GM21528 (cell line): ENCODE data around the gene LPXN.
"Not testable (repeated sequence)": the region's sequence is repeated elsewhere in the genome, so short reads cannot be mapped to it uniquely, and the experiment has no call there.

Experiments used
- ATAC-seq: cut with Tn5 transposase; IDR thresholded peaks from one replicate; pipeline ENCODE4 v1.9.1; 2021; ENCODE audit warnings: mild to moderate bottlenecking, moderate library complexity; ENCODE audit not compliant: unreplicated experiment, low FRiP score

Gene LPXN

GRCh38 chr11:58579192-58580129 is 3.8 kb upstream of the LPXN start:
- peak; percentile 52 for ATAC-seq

GRCh38 chr11:58578635-58579191 is 3.1 kb upstream of the LPXN start, which contains the start of gene ZFP91:
ZFP91 (plus strand) TSS chr11:58579063; CDS start chr11:58579282, 219 bp downstream.
- ATAC-seq = peak; percentile 35

DNA sequence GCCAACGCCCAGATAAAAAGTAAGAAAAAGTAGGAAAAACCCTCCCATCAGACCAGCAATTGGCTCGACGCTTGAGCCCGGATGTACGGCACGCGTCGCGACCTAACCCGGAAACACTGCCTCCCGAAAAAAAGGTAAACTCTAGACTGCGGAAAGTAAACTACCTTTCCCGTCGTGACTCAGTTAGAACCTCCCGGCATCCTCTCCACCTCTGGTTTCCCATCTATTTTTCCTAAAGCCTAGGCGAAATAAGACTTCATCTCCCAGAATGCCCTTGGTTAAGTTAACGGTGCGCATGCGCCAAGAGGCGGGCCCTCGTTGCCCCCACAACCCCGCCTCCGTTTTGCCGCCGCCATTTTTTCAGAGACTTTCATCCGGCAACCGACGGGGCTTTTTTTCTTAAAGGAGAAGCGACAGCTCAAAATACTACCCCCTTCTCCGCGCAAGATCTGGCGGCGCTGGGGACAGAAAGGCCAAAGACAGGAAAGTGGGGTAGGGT is 2.5 kb upstream of the LPXN start:
- ATAC-seq = peak; percentile 28

DNA sequence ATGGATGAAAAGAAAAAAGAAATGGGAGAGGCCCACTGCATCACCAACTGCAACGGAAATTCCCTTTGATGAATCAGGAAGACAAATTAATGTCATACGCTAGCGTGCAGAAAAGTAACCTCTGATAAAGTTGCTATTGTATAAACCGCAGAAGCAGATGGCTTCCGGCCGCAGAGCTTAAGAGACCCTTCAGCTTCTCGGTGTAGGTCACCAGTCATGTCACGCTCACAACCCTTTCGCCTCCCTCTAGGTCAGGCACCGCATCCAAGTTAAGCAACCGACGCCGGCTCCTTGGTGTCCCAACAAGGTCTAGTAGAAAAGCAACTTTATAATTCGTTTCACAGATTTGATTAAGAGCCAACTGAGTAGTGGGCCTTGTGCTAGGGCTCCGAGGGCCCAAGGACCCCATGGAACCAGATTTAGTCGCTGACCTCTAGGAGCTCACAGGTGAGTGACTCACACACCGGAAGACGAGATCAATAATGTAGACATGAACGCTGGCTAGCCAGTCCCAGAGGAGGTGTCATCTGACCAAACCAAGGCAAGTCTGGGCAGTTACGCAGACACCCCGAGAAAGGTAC is 2.0 kb upstream of the LPXN start:
- ATAC-seq = peak; percentile 51

DNA sequence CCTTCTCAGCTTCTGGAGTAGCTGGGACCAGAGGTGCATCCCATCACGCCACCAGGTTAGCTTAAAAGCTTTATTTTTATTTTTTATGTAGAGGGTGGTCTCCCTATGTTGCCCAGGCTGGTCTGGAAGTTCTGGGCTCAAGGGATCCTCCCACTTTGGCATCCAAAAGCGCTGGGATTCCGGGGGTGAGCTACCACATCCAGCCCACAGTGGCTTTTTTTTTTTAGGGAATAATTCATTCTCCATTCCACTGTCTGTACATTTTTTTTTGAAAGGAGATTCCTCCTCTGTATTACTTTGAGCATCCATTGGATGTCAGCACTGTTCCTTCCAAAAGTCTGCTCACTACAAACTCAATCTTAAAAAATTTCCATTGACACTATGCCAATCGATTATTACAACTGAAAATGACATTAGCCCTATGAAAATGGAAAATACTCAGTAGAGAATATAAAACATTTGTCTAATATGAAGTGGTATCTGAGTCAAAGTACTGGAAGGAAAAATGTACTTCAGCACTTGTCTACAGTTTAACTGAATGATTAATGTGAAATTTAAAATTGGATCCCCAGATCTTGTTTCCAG is 1.3 kb upstream of the LPXN start:
- no peak for ATAC-seq

DNA sequence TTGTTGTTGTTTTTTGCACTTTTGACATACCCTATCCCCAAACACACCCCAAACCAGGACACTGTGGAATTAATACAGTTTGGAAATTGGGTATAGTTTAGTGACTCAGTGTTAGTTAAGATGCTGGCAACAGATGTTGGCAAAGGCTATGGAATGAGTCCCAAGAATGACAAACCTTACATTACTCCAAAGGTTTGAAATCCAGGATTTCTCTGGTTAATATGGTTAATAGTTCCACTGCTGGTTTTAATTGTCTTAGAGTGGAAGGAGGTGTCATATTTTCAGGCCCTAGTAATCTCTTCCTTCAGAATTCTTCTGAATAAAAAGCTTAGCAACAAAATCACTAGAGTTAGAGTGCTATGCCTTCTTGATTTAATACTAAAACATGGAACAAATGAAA is 775 bp downstream of the LPXN start:
- ATAC-seq = no peak

DNA sequence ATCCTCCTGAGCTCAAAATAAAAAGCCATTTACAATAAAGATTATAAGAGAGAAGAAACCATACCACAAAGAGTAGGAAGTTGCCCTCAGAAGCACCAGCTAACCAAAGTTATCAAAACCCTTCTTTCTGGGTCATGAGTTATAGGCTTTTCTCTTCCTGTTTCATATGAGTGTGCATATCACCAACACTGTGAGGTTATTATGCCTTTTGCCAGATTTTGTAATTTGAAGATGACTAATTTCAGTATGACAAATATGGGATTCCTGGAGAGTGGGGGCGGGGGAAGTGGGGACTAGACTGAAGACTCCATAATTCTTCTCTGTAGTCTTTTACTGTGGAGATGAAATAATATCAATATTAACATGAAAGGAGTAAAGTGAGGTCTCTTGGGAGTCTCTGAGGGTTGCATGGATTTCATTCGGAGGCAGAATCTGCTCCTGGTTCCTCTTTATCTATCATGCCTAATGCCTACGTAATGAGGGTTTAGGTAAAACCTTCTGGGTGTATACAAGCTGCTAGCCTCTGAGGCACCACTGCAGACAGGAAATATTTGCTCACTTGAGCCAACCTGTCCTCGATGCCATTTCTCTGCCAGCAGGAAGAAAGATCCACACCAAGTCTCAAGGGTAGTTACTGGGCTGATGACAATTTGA is 2.1 kb downstream of the LPXN start:
- ATAC-seq = peak; percentile 22

GRCh38 chr11:58572906-58573305 is 2.8 kb downstream of the LPXN start:
- ATAC-seq = not testable (repeated sequence)

- peak; percentile 83 for ATAC-seq
These were observed 7.7 kb downstream of the LPXN start for GRCh38 chr11:58567889-58568512.

- no peak for ATAC-seq
These were observed 11.4 kb downstream of the LPXN start for GRCh38 chr11:58564231-58564630.

DNA sequence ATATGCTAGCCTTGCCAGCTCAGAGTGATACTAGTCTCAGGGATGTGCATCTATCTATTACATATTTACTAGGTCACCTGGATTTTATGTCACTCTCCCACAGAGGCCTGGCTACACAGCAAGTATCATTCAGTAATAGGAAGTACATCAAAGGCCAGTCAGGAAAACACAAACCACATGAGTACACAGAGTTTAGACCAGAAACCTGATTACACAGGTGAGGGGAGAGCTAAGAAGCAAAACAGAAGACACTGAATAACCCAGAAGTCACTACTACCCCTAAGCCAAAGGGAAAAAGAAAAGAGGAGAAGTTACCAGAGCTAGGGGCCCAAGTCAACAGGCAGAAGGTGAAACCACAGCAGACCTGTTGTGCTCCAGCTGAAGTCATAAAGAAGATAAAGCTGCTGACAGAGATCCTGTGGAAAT is 13.3 kb downstream of the LPXN start:
- ATAC-seq = peak; percentile 84

- no peak for ATAC-seq
These were observed 14.1 kb downstream of the LPXN start for GRCh38 chr11:58561394-58562098.

- no peak for ATAC-seq
These were observed 14.8 kb downstream of the LPXN start for GRCh38 chr11:58560842-58561241.

GRCh38 chr11:58549644-58550043 is 26.0 kb downstream of the LPXN start:
- no peak for ATAC-seq

DNA sequence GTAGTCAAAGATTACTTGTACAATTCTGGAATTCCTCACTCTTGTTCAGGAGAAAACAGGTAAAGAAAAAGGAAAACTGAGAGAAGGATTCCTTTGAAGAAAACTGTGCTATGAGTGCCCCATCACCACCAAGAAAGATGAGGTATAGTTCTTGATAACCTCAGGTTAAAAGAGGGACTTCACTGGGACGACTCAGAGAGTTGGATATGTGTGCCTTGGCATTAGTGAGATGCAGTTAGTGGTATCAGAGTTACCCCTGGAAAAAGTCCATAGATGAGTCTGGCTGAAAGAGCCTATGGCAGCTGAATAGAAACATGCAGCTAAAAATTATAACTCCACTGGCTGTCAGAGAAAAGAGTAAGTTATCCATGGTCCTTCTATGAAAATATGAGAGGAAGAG is 28.8 kb downstream of the LPXN start:
- no peak for ATAC-seq

DNA sequence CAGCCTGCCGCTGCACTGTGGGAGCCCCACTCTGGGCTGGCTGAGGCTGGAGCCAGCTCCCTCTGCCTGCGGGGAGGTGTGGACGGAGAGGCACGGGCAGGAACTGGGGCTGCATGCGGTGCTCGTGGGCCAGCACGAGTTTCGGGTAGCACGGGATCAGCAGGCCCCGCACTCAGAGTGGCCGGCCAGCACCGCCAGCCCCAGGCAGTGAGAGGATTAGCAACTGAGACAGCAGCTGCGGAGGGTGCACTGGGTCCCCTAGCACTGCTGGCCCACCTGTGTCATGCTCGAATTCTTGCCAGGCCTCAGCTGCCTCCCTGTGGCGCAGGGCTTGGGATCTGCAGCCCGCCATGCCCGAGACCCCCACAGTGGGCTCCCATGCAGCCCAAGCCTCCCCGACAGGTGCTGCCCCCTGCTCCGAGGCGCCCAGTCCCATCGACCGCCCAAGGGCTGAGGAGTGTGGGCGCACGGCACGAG is 43.8 kb downstream of the LPXN start:
- no peak for ATAC-seq

DNA sequence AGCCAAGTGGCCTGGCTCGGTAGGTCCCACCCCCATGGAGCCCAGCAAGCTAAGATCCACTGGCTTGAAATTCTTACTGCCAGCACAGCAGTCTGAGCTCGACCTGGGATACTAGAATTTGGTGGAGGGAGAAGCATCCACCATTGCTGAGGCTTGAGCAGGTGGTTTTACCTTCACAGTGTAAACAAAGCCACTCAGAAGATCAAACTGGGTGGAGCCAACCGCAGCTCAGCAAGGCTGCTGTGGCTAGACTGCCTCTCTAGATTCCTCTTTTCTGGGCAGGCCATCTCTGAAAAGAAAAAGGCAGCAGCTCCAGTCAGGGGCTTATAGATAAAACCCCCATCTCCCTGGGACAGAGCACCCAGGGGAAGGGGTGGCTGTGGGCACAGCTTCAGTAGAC is 45.4 kb downstream of the LPXN start:
- ATAC-seq = no peak

DNA sequence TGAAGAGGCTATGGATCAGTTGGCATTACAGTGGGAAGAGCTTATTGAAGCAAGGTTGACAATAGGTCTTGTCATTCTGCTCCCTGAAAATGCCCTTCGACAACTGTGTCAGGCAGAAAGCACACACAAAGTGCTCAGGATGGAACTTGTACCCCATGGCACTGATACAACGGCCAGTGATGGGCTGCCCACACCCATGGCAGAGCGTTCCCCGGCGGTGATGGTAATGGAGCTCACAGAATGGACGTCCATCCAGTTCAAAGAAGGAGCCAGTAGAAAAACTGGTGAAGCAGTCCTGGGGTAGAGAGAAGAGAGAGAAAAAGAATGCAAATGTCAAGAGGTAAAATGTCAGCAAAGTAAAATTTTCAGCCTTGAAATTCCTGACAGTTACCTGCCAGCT is 48.2 kb downstream of the LPXN start:
- ATAC-seq = no peak

DNA sequence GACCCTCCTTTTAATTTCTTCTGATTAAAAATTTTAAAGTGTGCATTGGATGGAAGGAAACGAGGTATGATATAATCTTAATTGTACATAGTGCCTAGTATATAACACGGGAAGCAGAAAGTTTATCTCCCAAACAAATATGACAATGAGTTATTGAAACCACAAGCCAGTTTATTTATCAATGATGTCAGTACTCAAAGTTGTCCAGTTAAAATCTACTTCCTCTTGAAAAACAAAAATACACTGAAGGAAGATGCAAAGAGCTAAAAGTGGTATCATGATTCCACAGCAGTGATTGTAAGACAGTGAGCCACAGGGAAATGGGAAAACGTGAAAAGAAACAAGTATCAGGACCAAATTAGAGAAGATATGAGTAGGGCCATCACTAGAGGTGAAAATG is 48.9 kb downstream of the LPXN start:
- ATAC-seq = no peak
